ENCODE results near the gene CDH4. TPM values are rescaled to one million over a fixed set of nuclear protein-coding genes. Genes with fewer than 3 reads are reported as not detected.

Gene CDH4
- total and polyA plus RNA-seq, 2 donors (not counting 3 experiments of a cell fraction or from before 2014, with no cell fraction given) = 0.17 to 0.51 TPM

DNA sequence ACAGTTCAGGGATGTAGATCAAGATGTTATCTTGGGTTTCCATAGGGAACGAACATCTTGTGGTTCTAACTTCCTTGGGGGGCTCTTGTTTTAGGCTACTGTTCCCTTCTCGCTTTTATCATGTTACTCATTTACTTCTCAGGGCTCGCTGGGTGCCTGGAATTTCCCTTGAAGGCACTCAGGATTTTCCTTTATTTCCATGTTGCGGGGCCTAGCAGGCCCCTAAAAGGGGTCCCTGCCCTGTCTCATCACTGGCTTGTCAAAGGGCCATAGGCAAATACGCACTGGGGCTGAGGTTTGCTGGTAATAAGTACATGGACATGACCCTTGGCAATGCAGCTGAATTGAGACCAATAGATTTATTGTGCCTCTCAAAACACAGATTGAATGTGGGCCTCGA lies 262.3 kb downstream of the CDH4 start:
- no peaks in the 10 kb centered on the region for H3K4me1 ChIP-seq (ENCODE audit: control insufficient read depth, extremely low read depth, insufficient read depth, low read length)
- H3K9me1 ChIP-seq (replicated peaks; ENCODE audit: control insufficient read depth, extremely low read depth, insufficient read depth, low read length) = no peaks in the 10 kb centered on the region
- no peaks in the 10 kb centered on the region for H4K20me1 ChIP-seq (replicated peaks; ENCODE audit: control insufficient read depth, extremely low read depth, insufficient read depth, low read length)
- no TSS peak for BruUV-seq (replicated peaks)
- no peaks in the 10 kb centered on the region for H3K79me2 ChIP-seq (ENCODE audit: control insufficient read depth, insufficient read depth, low read length)
- FAIRE-seq = no peak
- DNase-seq (ENCODE audit: low read depth, low spot score) = no peak
- POLR2A ChIA-PET = no interaction called here
- no peak overlapping the region for H3K4me3 ChIP-seq (replicated peaks in 1 of 3; ENCODE audit: insufficient read depth in 1 of 3, low read depth in 1 of 3, low read length in 3 of 3)
- H2AFZ ChIP-seq (ENCODE audit: low read depth, low read length) = no peak overlapping the region
- peaks cover 8% of the 10 kb centered on the region for H3K9me3 ChIP-seq (replicated peaks; ENCODE audit: control insufficient read depth, insufficient read depth, low read length)
- no peak overlapping the region for H3K4me2 ChIP-seq (ENCODE audit: insufficient read depth, low read length)
- intact Hi-C loops (cut with micrococcal nuclease) = no loop called here
- TF ChIP-seq JUN (IDR thresholded peaks at IDR 0.05; ENCODE audit: borderline replicate concordance, insufficient read depth, insufficient read length, low read depth) = no peak
- no peak for TF ChIP-seq MYC (IDR thresholded peaks at IDR 0.05; ENCODE audit: low read depth, low read length)
- no peak for TF ChIP-seq POLR2AphosphoS5 (IDR thresholded peaks at IDR 0.05; ENCODE audit: insufficient read depth, low read depth, low read length)
- no peak for TF ChIP-seq FOS (IDR thresholded peaks at IDR 0.05; ENCODE audit: borderline replicate concordance, insufficient read depth, low read length)
- TF ChIP-seq EZH2 (IDR thresholded peaks at IDR 0.05; ENCODE audit: borderline replicate concordance, low read depth, low read length, severe bottlenecking) = no peak
- TF ChIP-seq GATA2 (IDR thresholded peaks at IDR 0.05; ENCODE audit: insufficient read depth, insufficient read length, low read depth, low read length) = no peak
- TF ChIP-seq, protein P1, sequence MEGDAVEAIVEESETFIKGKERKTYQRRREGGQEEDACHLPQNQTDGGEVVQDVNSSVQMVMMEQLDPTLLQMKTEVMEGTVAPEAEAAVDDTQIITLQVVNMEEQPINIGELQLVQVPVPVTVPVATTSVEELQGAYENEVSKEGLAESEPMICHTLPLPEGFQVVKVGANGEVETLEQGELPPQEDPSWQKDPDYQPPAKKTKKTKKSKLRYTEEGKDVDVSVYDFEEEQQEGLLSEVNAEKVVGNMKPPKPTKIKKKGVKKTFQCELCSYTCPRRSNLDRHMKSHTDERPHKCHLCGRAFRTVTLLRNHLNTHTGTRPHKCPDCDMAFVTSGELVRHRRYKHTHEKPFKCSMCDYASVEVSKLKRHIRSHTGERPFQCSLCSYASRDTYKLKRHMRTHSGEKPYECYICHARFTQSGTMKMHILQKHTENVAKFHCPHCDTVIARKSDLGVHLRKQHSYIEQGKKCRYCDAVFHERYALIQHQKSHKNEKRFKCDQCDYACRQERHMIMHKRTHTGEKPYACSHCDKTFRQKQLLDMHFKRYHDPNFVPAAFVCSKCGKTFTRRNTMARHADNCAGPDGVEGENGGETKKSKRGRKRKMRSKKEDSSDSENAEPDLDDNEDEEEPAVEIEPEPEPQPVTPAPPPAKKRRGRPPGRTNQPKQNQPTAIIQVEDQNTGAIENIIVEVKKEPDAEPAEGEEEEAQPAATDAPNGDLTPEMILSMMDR (IDR thresholded peaks at IDR 0.05; ENCODE audit: extremely low read depth in 1 of 2, insufficient read depth in 1 of 2, low read depth in 1 of 2, low read length in 2 of 2) = no peak
- TF ChIP-seq, protein P2, sequence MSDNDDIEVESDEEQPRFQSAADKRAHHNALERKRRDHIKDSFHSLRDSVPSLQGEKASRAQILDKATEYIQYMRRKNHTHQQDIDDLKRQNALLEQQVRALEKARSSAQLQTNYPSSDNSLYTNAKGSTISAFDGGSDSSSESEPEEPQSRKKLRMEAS (IDR thresholded peaks at IDR 0.05; ENCODE audit: insufficient read depth, insufficient read length) = no peak
- no peak for TF ChIP-seq POLR2A (IDR thresholded peaks at IDR 0.05; ENCODE audit: low read depth, low read length)
- no peaks in the 10 kb centered on the region for H3K27me3 ChIP-seq (ENCODE audit: control insufficient read depth in 2 of 2, insufficient read depth in 2 of 2, low read length in 2 of 2)
- dilution Hi-C loops (cut with MboI; ENCODE audit: extremely low pct_ligation_motif_present, low sequenced_read_pairs) = no loop called here
- H3K36me3 ChIP-seq (ENCODE audit: control insufficient read depth in 2 of 2, extremely low read depth in 1 of 2, insufficient read depth in 2 of 2, low read length in 2 of 2) = no peaks in the 10 kb centered on the region
- H3K9ac ChIP-seq (replicated peaks; ENCODE audit: extremely low read depth, insufficient read depth, low read length) = no peak overlapping the region
- CTCF ChIA-PET = no interaction called here
- no peak overlapping the region for H3K27ac ChIP-seq (ENCODE audit: insufficient read depth, low read depth, low read length)

Data from endothelial cell of umbilical vein (primary cell).